ENCODE data around the gene DHX36. TPM values are rescaled to one million over a fixed set of nuclear protein-coding genes. Genes with fewer than 3 reads are reported as not detected.

DHX36 gene
- total RNA-seq, 1 donor = 53.4 TPM

DNA sequence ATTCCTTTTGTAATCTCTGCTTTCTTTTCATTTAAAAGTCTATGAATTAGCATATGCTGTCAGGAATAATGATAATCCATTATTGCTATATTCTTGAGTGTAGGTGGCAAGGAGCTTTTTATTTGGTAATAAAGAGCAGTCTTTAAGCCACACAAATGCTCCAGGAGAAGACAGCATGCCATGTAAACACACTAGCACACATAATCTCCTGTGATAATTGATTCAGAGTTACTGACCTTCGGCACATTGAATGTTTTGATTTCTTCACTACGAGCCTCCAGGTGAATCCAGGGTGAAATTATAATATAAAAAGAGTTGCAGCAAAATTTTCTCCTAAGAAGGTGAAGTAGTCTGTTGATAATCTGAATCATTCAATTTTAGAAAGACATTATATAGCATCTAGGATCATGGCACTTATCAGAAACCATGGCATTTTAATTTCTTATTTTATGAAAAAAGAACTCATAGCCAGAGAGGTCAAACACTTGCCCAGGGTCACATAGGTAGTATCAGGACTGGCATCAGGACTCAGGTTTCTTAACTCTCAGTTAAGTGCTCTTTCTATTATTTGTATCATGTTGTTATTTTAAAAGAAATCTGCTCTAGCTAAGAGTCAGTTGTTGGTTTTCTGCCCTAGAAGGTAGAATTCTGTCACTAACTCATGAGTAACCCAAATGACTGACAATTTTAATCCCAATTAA, 21.3 kb upstream of the DHX36 start:
- TF ChIP-seq, protein P1, sequence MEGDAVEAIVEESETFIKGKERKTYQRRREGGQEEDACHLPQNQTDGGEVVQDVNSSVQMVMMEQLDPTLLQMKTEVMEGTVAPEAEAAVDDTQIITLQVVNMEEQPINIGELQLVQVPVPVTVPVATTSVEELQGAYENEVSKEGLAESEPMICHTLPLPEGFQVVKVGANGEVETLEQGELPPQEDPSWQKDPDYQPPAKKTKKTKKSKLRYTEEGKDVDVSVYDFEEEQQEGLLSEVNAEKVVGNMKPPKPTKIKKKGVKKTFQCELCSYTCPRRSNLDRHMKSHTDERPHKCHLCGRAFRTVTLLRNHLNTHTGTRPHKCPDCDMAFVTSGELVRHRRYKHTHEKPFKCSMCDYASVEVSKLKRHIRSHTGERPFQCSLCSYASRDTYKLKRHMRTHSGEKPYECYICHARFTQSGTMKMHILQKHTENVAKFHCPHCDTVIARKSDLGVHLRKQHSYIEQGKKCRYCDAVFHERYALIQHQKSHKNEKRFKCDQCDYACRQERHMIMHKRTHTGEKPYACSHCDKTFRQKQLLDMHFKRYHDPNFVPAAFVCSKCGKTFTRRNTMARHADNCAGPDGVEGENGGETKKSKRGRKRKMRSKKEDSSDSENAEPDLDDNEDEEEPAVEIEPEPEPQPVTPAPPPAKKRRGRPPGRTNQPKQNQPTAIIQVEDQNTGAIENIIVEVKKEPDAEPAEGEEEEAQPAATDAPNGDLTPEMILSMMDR (IDR thresholded peaks at IDR 0.05; ENCODE audit: insufficient read depth, low read length) = no peak
- no peak for DNase-seq (ENCODE audit: low read depth)
- H3K4me3 ChIP-seq (ENCODE audit: low read depth, low read length) = no peak overlapping the region

DNA sequence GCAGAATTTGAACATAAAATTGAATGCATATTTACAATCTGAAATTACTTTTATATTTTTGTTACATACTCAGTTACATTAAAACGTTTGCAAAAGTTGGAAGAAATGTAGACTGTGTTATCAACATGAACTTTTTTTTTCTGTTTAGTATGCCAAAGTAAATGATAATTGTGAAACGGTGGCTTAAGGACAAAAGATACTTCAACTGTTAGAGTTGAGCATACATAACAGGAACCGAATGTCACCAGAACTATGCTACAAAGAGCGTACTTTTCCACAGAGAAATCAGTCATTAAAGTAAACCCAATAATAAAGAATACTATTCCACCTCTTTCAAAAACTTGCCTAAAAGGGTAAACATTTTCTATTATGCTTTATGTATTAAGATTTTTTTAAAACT, 14.3 kb upstream of the DHX36 start:
- H3K4me3 ChIP-seq (ENCODE audit: low read depth, low read length) = no peak overlapping the region
- TF ChIP-seq, protein P1 (IDR thresholded peaks at IDR 0.05; ENCODE audit: insufficient read depth, low read length) = no peak
- DNase-seq (ENCODE audit: low read depth) = no peak

DNA sequence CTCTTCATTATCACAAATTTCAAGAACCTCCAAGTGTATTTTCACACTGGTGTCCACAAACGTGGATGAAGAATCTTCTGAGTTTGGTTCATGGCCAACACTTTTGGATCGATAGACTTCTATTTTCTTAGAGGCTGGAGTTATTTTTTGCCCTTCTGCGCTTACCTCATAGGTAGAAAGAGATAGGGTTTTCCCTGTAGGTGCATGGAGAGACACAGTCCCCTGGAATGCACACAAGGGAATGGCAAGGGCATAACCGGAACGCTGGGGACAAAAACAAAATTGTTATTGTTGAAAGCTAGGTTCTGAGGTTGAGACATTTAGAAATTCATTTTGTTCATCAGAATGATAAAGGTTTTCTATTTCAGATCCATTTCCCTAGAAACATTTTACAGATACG, 13.7 kb upstream of the DHX36 start:
- H3K4me3 ChIP-seq (ENCODE audit: low read depth, low read length) = no peak overlapping the region
- TF ChIP-seq, protein P1 (IDR thresholded peaks at IDR 0.05; ENCODE audit: insufficient read depth, low read length) = no peak
- no peak for DNase-seq (ENCODE audit: low read depth)

DNA sequence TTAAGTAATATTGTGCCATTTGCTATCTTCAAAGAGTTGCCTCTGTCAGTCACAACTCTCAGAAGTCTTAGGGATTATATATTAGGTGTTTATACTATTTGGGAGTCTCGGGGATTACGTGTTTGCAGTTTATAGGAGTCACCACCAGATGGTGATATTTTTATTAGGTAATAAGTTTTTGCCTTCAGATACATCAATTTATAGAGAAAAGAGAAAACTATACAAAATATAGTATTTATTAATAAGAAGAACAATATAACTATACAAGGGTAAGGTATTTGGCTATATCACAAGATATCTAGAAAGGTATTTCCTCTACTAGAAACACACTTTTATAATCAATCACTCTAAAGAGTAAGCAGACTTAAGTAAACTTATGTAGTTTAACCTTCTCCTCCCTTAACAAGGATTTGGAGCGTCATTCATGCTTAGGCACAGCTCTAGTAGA, 10.7 kb upstream of the DHX36 start:
- TF ChIP-seq, protein P1 (IDR thresholded peaks at IDR 0.05; ENCODE audit: insufficient read depth, low read length) = peak; percentile 54
- H3K4me3 ChIP-seq (ENCODE audit: low read depth, low read length) = no peak overlapping the region
- peak; percentile 64 for DNase-seq (ENCODE audit: low read depth)

DNA sequence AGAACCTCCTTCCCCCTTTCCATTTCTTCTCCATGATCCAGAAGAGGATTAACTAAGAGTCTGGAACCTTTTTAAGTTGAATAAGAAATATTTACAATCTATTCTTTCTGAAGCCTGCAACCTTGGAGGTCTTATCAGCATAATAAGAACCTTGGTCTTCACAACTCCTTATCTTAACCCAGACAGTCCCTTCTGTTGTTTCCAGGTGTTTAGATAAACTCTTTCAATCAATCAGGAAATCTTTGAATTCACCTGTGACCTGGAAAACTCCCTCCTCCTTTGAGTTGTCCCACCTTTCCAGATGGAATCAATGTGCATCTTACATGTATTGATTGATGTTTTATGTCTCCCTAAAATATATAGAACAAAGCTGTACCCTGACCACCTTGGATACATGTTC, 3.6 kb upstream of the DHX36 start:
- no peak for DNase-seq (ENCODE audit: low read depth)
- no peak overlapping the region for H3K4me3 ChIP-seq (ENCODE audit: low read depth, low read length)
- TF ChIP-seq, protein P1 (IDR thresholded peaks at IDR 0.05; ENCODE audit: insufficient read depth, low read length) = no peak

DNA sequence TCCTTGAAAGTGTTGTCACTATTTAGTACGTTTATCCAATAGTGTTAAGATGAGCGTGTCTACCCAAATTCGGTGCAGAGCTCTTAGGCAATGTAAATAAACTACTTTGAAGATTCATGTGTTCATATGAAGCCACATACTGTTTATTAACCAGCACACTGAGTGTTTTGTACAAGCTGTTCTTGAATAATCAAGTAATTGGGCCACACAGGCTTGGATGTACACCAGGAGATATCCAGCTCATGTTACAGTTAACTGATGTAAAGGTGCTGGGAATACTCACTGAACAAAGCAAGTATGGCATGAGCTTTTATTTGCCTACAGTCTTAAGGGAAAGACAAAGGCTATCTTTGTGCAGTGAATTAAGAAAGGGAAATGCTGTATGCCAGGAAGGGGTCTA, 632 bp upstream of the DHX36 start:
- no peak for DNase-seq (ENCODE audit: low read depth)

More for the DNA sequence above, 632 bp upstream of the DHX36 start:
- TF ChIP-seq, protein P1 (IDR thresholded peaks at IDR 0.05; ENCODE audit: insufficient read depth, low read length) = no peak
- H3K4me3 ChIP-seq (ENCODE audit: low read depth, low read length) = peak overlapping the region; percentile 91

Measured in fibroblast of the aortic adventitia (primary cell).